Cardiac fibroblast (primary cell): Measurements from ENCODE around the gene SFRP5.

ENCODE experiments used
- DNase-seq, 2 donors: peaks; one replicate each; pipeline versions ENCODE4 v3.0.0 to v3.0.0-alpha.2; 2010; ENCODE audit warnings: low read depth in 2 of 2
- H3K4me3 ChIP-seq, 2 donors: replicated peaks in 1 of 2; 1 replicate in 1 of 2; 2 replicates in 1 of 2; pipeline ENCODE4 v1.5.1; 2011; ENCODE audit warnings: low read depth in 2 of 2, low read length in 2 of 2, mild to moderate bottlenecking in 2 of 2, moderate library complexity in 1 of 2
- CTCF ChIP-seq: IDR thresholded peaks from one replicate; pipeline ENCODE4 v1.5.1; 2011; ENCODE audit warnings: low read depth, mild to moderate bottlenecking, low read length, inconsistent platforms

Gene SFRP5

GRCh38 chr10:97760461-97761257 is 11.1 kb downstream of the SFRP5 start:
- H3K4me3 ChIP-seq, result no peak overlapping the region
- TF ChIP-seq CTCF, result no peak

DNA sequence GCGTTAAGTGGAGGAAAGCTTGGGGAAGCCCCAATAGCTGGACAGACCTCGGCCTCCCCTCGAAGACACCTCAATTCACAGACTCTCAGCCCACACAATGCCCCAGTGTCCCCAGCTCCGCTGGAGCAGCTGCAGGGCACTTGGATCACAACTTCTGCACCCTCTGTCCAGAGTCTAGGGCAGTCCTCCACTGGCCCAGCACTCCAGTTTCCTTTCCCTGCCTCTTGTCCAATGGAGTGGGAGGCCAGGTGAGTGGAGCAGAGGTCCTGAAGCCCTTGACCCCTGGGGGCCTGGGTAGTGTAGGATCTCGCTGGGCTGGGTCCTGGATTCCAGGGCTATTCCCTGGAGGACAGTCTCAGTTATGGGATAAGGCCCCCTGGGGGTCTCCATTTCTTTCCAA is 11.9 kb downstream of the SFRP5 start:
- no peak for DNase-seq
- no peak for TF ChIP-seq CTCF

More at GRCh38 chr10:97760461-97761257, 11.1 kb downstream of the SFRP5 start:
- no peak for DNase-seq

GRCh38 chr10:97759158-97759887 is 12.5 kb downstream of the SFRP5 start:
- TF ChIP-seq CTCF, result peak; percentile 98
- H3K4me3 ChIP-seq, result no peak overlapping the region
- peak; percentile 62 to 80 for DNase-seq

More for the DNA sequence above, 11.9 kb downstream of the SFRP5 start:
- no peak overlapping the region for H3K4me3 ChIP-seq

- no peak for TF ChIP-seq CTCF
- no peak overlapping the region for H3K4me3 ChIP-seq
- no peak for DNase-seq
These were observed 14.3 kb downstream of the SFRP5 start for GRCh38 chr10:97757471-97757870.

- no peak for DNase-seq
- TF ChIP-seq CTCF, result no peak
- no peak overlapping the region for H3K4me3 ChIP-seq
These were observed 16.1 kb downstream of the SFRP5 start for GRCh38 chr10:97755718-97756117.

DNA sequence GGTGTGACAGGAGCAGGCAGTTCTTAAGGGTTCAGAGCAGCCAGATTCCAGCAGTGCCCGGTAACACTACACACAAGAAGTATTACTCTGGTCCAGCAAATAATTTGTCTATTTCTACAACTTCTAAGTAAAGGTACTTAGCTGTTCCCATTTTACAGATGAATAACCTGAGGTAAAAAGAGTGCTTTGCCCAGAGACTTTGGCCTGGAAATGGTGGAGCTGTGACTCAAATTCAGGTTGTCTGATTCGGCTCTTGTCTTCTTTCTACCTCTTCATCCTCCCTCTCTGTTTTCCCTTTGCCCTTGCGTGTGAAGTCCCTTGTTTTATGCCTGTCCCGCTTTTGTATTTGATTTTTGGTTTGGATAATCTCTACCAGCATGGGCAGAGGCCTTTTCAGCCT is 17.1 kb downstream of the SFRP5 start:
- no peak overlapping the region for H3K4me3 ChIP-seq
- DNase-seq, result no peak
- no peak for TF ChIP-seq CTCF
